Left kidney (tissue), 1 donor: ENCODE results near the gene TRIM45. TPM values are rescaled to one million over a fixed set of nuclear protein-coding genes. Genes with fewer than 3 reads are reported as not detected.

Experiments
- polyA plus RNA-seq: library from polyadenylated mRNA; unstranded; fragments of 120-200 nt; gene quantifications from one replicate; pipeline ENCODE4 v1.2.1, GENCODE V29; 2013; ENCODE audit not compliant: insufficient read length

The TRIM45 gene
- polyA plus RNA-seq, 1 donor: 29.5 TPM

Other genes starting within 250 kb of the TRIM45 start
- gene PTGFRN, start 211.8 kb downstream of the TRIM45 start, polyA plus RNA-seq: 56.6 TPM
- gene CD101, start 120.0 kb downstream of the TRIM45 start, polyA plus RNA-seq: 3.6 TPM
- 32.1 TPM for gene TTF2, start 61.4 kb downstream of the TRIM45 start, polyA plus RNA-seq
- gene VTCN1, start 89.2 kb upstream of the TRIM45 start, polyA plus RNA-seq: 24.9 TPM
- gene MAN1A2, start 245.7 kb upstream of the TRIM45 start, polyA plus RNA-seq: 48.5 TPM